Measurements from ENCODE around the gene RC3H1. TPM values are rescaled to one million over a fixed set of nuclear protein-coding genes. Genes with fewer than 3 reads are reported as not detected.

RC3H1 gene
- total and polyA plus RNA-seq, 8 donors, result 2.9 to 49.0 (median 11.2) TPM

DNA sequence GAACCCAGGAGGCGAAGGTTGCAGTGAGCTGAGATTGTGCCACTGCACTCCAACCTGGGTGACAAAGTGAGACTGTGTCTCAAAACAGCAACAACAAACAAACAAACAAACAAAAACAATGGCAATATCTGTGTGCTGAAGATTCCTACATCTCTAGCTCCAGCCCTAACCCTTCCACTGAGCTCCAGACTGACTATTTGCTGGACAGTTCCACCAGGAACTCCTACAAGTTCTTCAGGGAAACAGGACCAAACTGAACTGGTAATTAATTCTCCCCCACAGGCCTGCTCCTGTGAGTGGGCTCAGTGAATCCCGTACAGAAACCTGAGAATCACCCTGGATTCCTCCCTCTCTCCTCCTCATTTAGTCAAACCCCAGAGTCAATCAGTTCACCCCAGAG, 106.6 kb downstream of the RC3H1 start:
- 85 to 95% (median 90%) methylated on average over 2 of the region's 2 CpGs for WGBS, 5 donors

DNA sequence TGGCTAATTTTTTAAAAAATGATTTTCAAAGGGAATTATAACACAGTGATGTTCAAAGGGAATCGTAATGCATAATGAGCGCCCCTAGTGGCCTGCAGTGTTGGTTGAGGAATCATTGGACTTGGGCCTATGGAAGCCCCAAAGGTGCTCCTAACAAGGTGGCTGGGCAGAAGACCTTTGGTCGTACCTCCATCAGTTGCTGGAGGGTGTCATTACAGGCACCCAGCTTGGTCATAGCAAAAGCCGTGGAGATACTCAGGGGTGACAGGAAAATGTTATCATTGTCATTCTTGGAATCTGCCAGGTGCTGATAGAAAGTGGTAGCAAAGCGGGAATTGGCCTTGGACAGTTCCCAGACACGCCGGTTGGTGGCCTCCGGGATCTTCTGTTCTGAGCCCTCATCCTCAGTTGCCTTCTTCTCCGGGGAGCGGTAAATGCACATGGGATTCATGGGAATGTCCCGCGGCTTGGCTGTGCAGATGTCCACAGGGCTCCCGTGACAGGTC, 107.7 kb downstream of the RC3H1 start:
- Histone ChIP-seq H3K4me3 (no peak overlapping the region), H3K27me3 (no peaks in the 10 kb centered on the region), H3K36me3 (no peaks in the 10 kb centered on the region), H3K9me3 (no peaks in the 10 kb centered on the region), H3K4me1 (no peaks in the 10 kb centered on the region), H3K27ac (no peak overlapping the region)
- peak; percentile 37 to 38 for DNase-seq
- 84 to 88% (median 87%) methylated on average over 13 of the region's 13 CpGs for WGBS, 5 donors
- intact Hi-C loops (cut with DNase I; ENCODE audit: low total_unique reads), result no loop called here
- no peak for TF ChIP-seq EP300 (IDR thresholded peaks at IDR 0.05)
- TF ChIP-seq POLR2A (IDR thresholded peaks at IDR 0.05), result no peak
- TF ChIP-seq POLR2AphosphoS5 (IDR thresholded peaks at IDR 0.05), result no peak
- TF ChIP-seq, protein P1, sequence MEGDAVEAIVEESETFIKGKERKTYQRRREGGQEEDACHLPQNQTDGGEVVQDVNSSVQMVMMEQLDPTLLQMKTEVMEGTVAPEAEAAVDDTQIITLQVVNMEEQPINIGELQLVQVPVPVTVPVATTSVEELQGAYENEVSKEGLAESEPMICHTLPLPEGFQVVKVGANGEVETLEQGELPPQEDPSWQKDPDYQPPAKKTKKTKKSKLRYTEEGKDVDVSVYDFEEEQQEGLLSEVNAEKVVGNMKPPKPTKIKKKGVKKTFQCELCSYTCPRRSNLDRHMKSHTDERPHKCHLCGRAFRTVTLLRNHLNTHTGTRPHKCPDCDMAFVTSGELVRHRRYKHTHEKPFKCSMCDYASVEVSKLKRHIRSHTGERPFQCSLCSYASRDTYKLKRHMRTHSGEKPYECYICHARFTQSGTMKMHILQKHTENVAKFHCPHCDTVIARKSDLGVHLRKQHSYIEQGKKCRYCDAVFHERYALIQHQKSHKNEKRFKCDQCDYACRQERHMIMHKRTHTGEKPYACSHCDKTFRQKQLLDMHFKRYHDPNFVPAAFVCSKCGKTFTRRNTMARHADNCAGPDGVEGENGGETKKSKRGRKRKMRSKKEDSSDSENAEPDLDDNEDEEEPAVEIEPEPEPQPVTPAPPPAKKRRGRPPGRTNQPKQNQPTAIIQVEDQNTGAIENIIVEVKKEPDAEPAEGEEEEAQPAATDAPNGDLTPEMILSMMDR (IDR thresholded peaks at IDR 0.05), result peak in 4 of 7 experiments; percentile 4 to 44 (median 28)

More for the DNA sequence above, 106.6 kb downstream of the RC3H1 start:
- Histone ChIP-seq H3K4me1 (no peaks in the 10 kb centered on the region), H3K27me3 (no peaks in the 10 kb centered on the region), H3K9me3 (no peaks in the 10 kb centered on the region), H3K36me3 (no peaks in the 10 kb centered on the region), H3K4me3 (no peak overlapping the region), H3K27ac (no peak overlapping the region)
- TF ChIP-seq POLR2AphosphoS5 (IDR thresholded peaks at IDR 0.05), result no peak
- TF ChIP-seq, protein P1 (IDR thresholded peaks at IDR 0.05), result no peak
- no peak for TF ChIP-seq POLR2A (IDR thresholded peaks at IDR 0.05)
- no peak for TF ChIP-seq EP300 (IDR thresholded peaks at IDR 0.05)
- intact Hi-C loops (cut with DNase I; ENCODE audit: low total_unique reads), result no loop called here
- DNase-seq, result no peak

DNA sequence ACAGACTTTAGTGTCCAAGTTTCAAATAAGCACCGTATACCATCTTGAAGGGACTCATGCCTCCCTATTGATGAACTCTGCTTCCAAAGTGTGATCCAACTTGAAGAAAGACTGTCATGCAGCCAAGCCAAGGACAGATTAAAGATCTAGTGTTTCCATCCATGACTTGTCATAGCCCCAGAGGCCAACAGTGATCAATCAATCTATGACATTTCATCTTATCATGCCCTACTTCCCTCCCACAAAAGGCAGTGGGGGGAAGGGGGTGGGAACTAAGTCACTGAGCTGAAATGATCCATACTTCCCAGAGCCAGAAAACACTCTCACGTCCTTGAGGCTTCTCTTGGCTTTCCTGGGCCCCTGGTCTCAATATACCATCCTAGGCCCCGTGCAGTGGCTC, 109.0 kb downstream of the RC3H1 start:
- WGBS, 5 donors, result 92 to 100% (median 95%) methylated on average over 3 of the region's 3 CpGs
- no peaks in the 10 kb centered on the region for H3K36me3 ChIP-seq
- intact Hi-C loops (cut with DNase I; ENCODE audit: low total_unique reads), result no loop called here

DNA sequence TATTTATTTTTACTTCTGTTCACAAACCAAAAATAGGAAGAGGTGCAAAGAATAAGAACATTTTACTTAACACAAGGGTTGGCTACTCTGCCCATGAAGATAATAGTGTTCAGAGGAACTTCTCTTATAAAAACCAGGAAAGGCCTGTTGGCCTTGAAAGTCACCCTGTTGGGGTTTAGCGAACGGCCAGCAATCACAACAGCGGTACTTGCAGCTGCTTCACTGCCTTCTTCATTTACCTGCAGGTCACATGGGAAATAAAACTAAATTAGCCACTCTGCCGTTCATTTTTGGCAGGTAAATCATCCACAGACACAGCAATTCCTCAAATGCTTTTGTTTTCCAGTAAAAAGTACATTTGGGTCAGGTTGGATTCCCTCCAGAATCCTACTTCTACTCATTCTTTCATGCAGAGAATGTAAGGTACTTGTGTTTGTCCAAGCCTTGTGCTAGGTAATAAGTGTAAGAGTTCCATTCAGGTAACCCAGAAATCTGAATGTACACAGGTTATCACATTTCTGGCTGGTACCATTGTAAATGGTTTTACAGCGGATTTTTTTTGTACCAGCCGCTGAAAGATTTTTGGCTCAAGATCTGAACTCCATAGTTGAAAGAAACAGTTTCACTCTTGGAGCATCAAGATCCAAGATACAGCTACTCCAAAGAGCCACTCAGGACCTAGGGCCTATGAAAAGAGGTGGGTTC, 118.2 kb downstream of the RC3H1 start:
- Histone ChIP-seq H3K4me3 (no peak overlapping the region), H3K27ac (peak overlapping the region in 3 of 5 donors; percentile 12 to 39 (median 13)), H3K4me1 (peaks cover 0 to 27% (median 13%) of the 10 kb centered on the region in 4 donors), H3K27me3 (no peaks in the 10 kb centered on the region), H3K9me3 (no peaks in the 10 kb centered on the region), H3K36me3 (no peaks in the 10 kb centered on the region)
- intact Hi-C loops (cut with DNase I; ENCODE audit: low total_unique reads), result no loop called here
- TF ChIP-seq, protein P1 (IDR thresholded peaks at IDR 0.05), result no peak
- TF ChIP-seq POLR2A (IDR thresholded peaks at IDR 0.05) (no peak), EP300 (IDR thresholded peaks at IDR 0.05) (no peak), POLR2AphosphoS5 (IDR thresholded peaks at IDR 0.05) (no peak)
- DNase-seq, result no peak
- 32 to 59% (median 37%) methylated on average over 6 of the region's 6 CpGs for WGBS, 5 donors

More for the DNA sequence above, 109.0 kb downstream of the RC3H1 start:
- no peaks in the 10 kb centered on the region for H3K9me3 ChIP-seq
- H3K4me3 ChIP-seq, result no peak overlapping the region
- no peak overlapping the region for H3K27ac ChIP-seq
- no peak for DNase-seq
- H3K4me1 ChIP-seq, result no peaks in the 10 kb centered on the region
- no peaks in the 10 kb centered on the region for H3K27me3 ChIP-seq
- TF ChIP-seq EP300 (IDR thresholded peaks at IDR 0.05), result no peak
- TF ChIP-seq, protein P1 (IDR thresholded peaks at IDR 0.05), result no peak
- no peak for TF ChIP-seq POLR2AphosphoS5 (IDR thresholded peaks at IDR 0.05)
- no peak for TF ChIP-seq POLR2A (IDR thresholded peaks at IDR 0.05)

Data from stomach (tissue), 9 donors.